GM20431 (cell line): ENCODE results near the gene AEBP2.

Source experiments
- in situ Hi-C: fragments of 300-500 bp; cut with MseI, MboI; formaldehyde crosslinking; loops from one replicate; pipeline ENCODE4 v1.15.0; 2020; ENCODE audit warnings: low sequenced_read_pairs; ENCODE audit not compliant: unreplicated experiment

AEBP2 gene

GRCh38 chr12:19491863-19492262 is 52.6 kb downstream of the AEBP2 start:
- in situ Hi-C loops: no loop called here

- in situ Hi-C loops: no loop called here
These were observed 57.1 kb downstream of the AEBP2 start for GRCh38 chr12:19496219-19496878.

DNA sequence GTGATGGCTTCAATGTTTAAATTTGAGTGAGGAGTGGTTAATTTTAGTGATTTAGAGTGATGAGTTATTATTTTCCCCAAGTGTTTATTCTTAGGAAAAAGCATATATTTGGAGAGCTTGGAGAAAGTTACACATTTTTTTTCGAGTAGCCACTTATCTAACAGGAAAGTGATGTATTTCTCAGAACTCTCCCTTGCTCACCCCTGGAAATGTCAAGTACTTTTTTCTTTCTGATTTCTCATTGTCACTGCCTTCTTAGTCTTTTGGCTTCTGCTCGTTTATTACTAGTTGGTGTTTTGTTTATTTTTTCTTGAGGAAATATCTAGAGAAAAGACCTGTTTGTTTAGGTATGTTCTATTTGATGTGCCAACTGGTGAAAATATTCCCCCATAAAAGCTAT is 58.8 kb downstream of the AEBP2 start:
- in situ Hi-C loops: no loop called here

- in situ Hi-C loops: no loop called here
These were observed 59.7 kb downstream of the AEBP2 start for GRCh38 chr12:19499030-19499429.

DNA sequence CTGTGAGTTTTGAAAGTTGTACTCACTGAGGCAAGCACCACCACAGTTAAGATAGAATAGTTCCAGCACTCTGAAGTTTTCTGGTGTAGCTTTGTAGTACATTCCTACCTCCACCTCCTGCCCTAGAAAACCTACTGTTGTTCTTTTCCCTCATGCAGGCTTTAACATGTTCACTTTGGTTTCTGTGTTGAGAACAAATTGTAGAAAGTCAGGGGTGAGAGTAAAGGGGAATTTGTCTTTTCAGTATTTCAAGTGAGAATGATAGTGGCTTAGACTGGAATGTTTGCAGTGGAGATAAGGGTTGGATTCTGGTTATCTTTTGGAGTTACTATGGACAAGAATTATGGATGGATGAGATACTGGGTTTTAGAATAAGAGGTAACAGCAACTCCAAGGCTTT is 67.2 kb downstream of the AEBP2 start:
- in situ Hi-C loops: no loop called here

- in situ Hi-C loops: no loop called here
These were observed 68.5 kb downstream of the AEBP2 start for GRCh38 chr12:19507823-19508222.

- in situ Hi-C loops: no loop called here
These were observed 71.2 kb downstream of the AEBP2 start for GRCh38 chr12:19510461-19510860.

GRCh38 chr12:19515179-19515578 is 75.9 kb downstream of the AEBP2 start:
- in situ Hi-C loops: no loop called here

GRCh38 chr12:19517583-19517982 is 78.3 kb downstream of the AEBP2 start:
- in situ Hi-C loops: no loop called here

DNA sequence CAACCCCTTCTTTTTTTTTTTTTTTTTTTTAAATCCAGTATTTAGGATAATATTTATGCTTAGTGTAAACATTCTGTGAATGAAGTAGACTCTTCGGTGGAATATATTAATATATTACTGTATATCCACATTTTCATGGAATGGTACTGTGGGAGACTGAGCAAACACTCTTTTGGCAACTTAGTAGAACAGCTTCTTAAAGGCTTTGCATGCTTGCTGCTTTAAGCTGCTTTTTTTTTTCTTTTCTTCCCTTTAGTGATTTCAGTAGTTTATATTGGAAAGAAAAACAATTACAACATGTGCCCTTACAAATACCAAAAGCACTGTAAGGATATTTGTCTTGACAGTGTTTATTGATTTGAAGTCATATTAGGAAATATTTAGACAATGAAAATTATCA is 78.9 kb downstream of the AEBP2 start:
- in situ Hi-C loops: no loop called here

- in situ Hi-C loops: no loop called here
These were observed 81.5 kb downstream of the AEBP2 start for GRCh38 chr12:19520646-19521415.

GRCh38 chr12:19525274-19525673 is 86.0 kb downstream of the AEBP2 start:
- in situ Hi-C loops: no loop called here

- in situ Hi-C loops: no loop called here
These were observed 88.6 kb downstream of the AEBP2 start for GRCh38 chr12:19527866-19528265.

- in situ Hi-C loops: no loop called here
These were observed 89.5 kb downstream of the AEBP2 start for GRCh38 chr12:19528750-19529149.

DNA sequence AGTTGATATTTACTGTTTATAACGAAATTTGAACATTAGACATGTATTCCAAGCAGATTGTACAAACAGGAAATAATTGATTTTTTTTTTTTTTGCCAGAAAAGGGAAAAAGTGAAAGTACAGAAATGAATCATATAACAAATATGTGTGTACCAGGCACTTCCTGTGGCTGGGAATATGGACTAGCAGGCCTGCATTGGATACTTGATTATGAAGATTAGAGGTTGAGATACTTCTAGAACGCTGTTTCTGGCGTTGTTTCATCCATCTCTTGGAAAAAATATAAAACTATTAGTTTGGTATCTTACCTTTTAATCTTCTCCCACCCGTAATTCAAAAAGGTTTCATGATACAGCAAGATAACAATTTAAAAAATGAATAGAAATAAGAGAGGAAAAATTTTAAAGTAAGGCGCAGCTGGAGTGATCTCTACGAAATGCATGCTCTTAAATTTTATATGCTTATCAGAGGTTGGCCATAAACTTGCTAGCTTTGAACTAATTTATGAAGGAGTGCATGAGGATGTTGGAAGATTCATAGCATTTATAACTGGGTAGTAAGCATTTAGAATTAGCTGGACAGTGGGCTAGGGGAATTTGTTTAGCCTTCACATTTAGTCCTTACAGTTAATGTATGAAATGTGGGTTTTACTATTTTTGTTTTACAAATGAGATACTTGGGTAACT is 90.8 kb downstream of the AEBP2 start:
- in situ Hi-C loops: no loop called here

- in situ Hi-C loops: no loop called here
These were observed 91.3 kb downstream of the AEBP2 start for GRCh38 chr12:19530637-19531023.

DNA sequence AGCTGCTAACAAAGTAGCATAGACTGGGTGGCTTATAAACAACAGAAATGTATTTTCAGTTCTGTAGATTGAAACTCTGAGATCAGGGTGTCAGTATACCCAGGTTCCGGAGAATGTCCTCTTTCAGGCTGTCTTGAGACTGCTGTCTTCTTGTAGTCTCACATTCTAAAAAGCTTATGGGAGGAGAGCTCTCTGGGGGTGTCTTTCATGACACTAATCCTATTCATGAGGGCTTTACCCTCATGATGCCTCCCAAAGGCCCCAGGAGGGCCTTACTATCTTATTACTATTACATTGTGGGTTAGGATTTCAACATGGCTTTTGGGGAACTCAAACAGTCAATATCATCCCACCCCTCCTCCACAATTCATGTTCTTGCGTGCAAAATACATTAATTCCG is 94.3 kb downstream of the AEBP2 start:
- in situ Hi-C loops: no loop called here

GRCh38 chr12:19539071-19539470 is 99.8 kb downstream of the AEBP2 start:
- in situ Hi-C loops: no loop called here

- in situ Hi-C loops: no loop called here
These were observed 100.5 kb downstream of the AEBP2 start for GRCh38 chr12:19539836-19540235.

DNA sequence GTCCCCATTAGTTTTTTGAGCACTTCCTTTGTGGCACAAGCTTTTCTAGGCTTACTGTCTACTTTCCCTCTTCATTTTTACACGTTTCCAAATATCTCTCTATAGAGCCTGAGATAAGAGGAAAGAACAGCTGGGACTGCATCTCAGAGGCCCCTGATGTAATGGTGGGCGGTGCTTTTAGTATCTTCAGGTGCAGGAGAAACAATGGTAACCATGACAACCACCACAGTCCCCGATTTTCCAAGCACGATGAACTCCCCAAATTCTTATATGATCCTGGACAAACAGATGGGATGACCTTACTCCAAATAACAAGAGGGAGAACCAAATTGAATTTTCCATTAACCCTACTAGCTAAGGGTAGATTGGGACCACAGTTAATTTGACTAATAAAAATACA is 103.3 kb downstream of the AEBP2 start:
- in situ Hi-C loops: no loop called here

- in situ Hi-C loops: no loop called here
These were observed 105.1 kb downstream of the AEBP2 start for GRCh38 chr12:19544353-19544752.
